ENCODE data around the gene PPP3R2.

The PPP3R2 gene

DNA sequence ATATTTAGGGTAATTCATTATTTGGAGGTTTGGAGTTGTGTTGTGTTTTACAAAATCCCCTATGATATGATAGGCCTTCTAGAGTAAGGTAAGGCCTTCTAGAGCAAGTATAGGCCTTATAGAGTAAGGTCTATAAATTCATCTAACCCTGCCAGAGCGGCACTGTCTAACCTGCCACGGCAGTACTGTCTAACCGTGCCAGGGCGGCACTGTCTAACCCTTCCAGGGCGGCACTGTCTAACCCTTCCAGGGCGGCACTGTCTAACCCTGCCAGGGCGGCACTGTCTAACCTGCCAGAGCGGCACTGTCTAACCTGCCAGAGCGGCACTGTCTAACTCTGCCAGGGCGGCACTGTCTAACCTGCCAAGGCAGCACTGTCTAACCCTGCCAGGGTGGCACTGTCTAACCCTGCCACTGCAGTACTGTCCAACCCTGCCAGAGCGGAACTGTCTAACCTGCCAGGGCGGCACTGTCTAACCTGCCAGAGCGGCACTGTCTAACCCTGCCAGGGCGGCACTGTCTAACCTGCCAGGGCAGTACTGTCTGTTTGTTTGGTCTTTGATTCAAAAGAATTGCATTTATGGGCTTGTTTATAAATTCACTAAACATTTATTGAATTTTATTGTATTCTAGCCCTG lies 51.6 kb downstream of the PPP3R2 start:
- TF ChIP-seq SPI1 (IDR thresholded peaks at IDR 0.05; ENCODE audit: borderline replicate concordance, low read depth) = no peak
- TF ChIP-seq POLR2AphosphoS5 (IDR thresholded peaks at IDR 0.05; ENCODE audit: low read depth) = no peak
- TF ChIP-seq, protein P1, sequence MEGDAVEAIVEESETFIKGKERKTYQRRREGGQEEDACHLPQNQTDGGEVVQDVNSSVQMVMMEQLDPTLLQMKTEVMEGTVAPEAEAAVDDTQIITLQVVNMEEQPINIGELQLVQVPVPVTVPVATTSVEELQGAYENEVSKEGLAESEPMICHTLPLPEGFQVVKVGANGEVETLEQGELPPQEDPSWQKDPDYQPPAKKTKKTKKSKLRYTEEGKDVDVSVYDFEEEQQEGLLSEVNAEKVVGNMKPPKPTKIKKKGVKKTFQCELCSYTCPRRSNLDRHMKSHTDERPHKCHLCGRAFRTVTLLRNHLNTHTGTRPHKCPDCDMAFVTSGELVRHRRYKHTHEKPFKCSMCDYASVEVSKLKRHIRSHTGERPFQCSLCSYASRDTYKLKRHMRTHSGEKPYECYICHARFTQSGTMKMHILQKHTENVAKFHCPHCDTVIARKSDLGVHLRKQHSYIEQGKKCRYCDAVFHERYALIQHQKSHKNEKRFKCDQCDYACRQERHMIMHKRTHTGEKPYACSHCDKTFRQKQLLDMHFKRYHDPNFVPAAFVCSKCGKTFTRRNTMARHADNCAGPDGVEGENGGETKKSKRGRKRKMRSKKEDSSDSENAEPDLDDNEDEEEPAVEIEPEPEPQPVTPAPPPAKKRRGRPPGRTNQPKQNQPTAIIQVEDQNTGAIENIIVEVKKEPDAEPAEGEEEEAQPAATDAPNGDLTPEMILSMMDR (IDR thresholded peaks at IDR 0.05; ENCODE audit: insufficient read depth, low read length) = no peak
- TF ChIP-seq, protein P2, sequence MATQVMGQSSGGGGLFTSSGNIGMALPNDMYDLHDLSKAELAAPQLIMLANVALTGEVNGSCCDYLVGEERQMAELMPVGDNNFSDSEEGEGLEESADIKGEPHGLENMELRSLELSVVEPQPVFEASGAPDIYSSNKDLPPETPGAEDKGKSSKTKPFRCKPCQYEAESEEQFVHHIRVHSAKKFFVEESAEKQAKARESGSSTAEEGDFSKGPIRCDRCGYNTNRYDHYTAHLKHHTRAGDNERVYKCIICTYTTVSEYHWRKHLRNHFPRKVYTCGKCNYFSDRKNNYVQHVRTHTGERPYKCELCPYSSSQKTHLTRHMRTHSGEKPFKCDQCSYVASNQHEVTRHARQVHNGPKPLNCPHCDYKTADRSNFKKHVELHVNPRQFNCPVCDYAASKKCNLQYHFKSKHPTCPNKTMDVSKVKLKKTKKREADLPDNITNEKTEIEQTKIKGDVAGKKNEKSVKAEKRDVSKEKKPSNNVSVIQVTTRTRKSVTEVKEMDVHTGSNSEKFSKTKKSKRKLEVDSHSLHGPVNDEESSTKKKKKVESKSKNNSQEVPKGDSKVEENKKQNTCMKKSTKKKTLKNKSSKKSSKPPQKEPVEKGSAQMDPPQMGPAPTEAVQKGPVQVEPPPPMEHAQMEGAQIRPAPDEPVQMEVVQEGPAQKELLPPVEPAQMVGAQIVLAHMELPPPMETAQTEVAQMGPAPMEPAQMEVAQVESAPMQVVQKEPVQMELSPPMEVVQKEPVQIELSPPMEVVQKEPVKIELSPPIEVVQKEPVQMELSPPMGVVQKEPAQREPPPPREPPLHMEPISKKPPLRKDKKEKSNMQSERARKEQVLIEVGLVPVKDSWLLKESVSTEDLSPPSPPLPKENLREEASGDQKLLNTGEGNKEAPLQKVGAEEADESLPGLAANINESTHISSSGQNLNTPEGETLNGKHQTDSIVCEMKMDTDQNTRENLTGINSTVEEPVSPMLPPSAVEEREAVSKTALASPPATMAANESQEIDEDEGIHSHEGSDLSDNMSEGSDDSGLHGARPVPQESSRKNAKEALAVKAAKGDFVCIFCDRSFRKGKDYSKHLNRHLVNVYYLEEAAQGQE (IDR thresholded peaks at IDR 0.05; ENCODE audit: insufficient replicate concordance, low read depth) = no peak
- TF ChIP-seq GABPA (IDR thresholded peaks at IDR 0.05; ENCODE audit: low read depth) = no peak
- H3K4me3 ChIP-seq (replicated peaks; ENCODE audit: insufficient read depth, low read length) = no peak overlapping the region
- no peak for DNase-seq (ENCODE audit: low read depth in 1 of 2, low spot score in 1 of 2)
- H3K27me3 ChIP-seq (ENCODE audit: insufficient read depth, poor library complexity, severe bottlenecking) = no peaks in the 10 kb centered on the region
- H3K27ac ChIP-seq (replicated peaks) = no peak overlapping the region
